ENCODE data around the gene ARHGAP26. TPM values are rescaled to one million over a fixed set of nuclear protein-coding genes. Genes with fewer than 3 reads are reported as not detected.
A peak's percentile ranks its signal among the peaks of the same experiment; 100 is the strongest.

ARHGAP26 gene
- polyA plus RNA-seq, 1 donor from 2014 or later, result 1.6 TPM

DNA sequence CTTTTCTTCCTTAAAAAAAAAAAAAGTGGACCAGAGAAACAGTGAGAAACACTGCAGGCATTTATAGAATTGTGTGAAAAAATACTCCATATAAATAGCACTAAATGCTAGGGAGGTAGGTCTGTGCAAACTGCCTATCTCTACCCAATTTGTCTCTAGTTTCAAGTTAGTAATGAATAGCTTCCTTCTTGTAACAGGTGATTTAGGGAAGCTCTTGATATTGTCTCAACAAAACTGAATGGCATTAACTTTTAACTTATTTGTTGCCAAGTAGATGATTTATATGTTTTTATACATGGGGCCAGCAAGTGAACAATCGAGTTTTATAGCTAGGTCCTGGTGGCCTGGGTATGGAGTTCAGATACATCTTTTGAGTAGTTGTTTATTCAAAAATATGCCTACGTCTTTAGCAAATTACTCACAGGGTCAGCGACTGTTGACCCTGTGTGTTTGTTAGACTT lies 349.7 kb downstream of the ARHGAP26 start:
- Mint-ChIP-seq H3K4me1 (peaks cover 0 to 12% (median 1%) of the 10 kb centered on the region in 3 donors), H3K27ac (no peak overlapping the region), H3K27me3 (no peaks in the 10 kb centered on the region), H3K36me3 (peaks cover 5% of the 10 kb centered on the region), H3K9me3 (peaks cover 0 to 2% (median 0%) of the 10 kb centered on the region in 3 donors), H3K4me3 (no peak overlapping the region)

- Mint-ChIP-seq H3K36me3 (peaks cover 5% of the 10 kb centered on the region), H3K4me3 (no peak overlapping the region), H3K4me1 (peaks cover 0 to 12% (median 1%) of the 10 kb centered on the region in 3 donors), H3K27me3 (no peaks in the 10 kb centered on the region), H3K27ac (no peak overlapping the region), H3K9me3 (peaks cover 0 to 2% (median 2%) of the 10 kb centered on the region in 3 donors)
Measured at GRCh38 chr5:143120460-143121134, 350.4 kb downstream of the ARHGAP26 start.

DNA sequence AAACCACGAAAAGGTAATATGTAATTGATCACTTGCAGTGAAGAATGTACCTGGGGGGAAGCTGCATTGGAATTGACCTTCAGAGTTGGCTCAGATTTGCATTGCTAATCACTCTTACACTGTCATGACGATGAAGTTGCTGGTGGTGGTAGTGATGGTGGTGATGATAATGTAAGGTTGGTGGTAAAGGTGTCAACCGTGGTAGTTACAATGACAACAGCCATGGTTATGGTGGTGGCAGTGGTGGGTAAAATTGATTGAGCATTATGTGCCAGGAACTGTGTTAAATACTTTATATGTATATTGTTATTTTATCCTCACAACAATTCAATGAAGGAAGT lies 350.9 kb downstream of the ARHGAP26 start:
- no peak overlapping the region for H3K4me3 Mint-ChIP-seq
- no peak overlapping the region for H3K27ac Mint-ChIP-seq
- peaks cover 0 to 2% (median 2%) of the 10 kb centered on the region in 3 donors for H3K9me3 Mint-ChIP-seq
- no peaks in the 10 kb centered on the region for H3K27me3 Mint-ChIP-seq
- peaks cover 5% of the 10 kb centered on the region for H3K36me3 Mint-ChIP-seq
- H3K4me1 Mint-ChIP-seq, result peaks cover 0 to 12% (median 1%) of the 10 kb centered on the region in 3 donors

- Mint-ChIP-seq H3K36me3 (peaks cover 3% of the 10 kb centered on the region), H3K4me3 (no peak overlapping the region), H3K27ac (no peak overlapping the region), H3K9me3 (peaks cover 0 to 2% (median 2%) of the 10 kb centered on the region in 3 donors), H3K4me1 (peaks cover 1 to 4% (median 1%) of the 10 kb centered on the region in 3 donors), H3K27me3 (no peaks in the 10 kb centered on the region)
Measured at GRCh38 chr5:143124593-143124992, 354.4 kb downstream of the ARHGAP26 start.

GRCh38 chr5:143126174-143127019 lies 356.2 kb downstream of the ARHGAP26 start:
- Mint-ChIP-seq H3K36me3 (peaks cover 6% of the 10 kb centered on the region), H3K4me1 (peaks cover 1 to 9% (median 3%) of the 10 kb centered on the region in 3 donors), H3K27ac (peak overlapping the region in 1 of 3 donors; percentile 29), H3K9me3 (peaks cover 0 to 2% (median 0%) of the 10 kb centered on the region in 3 donors), H3K4me3 (no peak overlapping the region), H3K27me3 (no peaks in the 10 kb centered on the region)

DNA sequence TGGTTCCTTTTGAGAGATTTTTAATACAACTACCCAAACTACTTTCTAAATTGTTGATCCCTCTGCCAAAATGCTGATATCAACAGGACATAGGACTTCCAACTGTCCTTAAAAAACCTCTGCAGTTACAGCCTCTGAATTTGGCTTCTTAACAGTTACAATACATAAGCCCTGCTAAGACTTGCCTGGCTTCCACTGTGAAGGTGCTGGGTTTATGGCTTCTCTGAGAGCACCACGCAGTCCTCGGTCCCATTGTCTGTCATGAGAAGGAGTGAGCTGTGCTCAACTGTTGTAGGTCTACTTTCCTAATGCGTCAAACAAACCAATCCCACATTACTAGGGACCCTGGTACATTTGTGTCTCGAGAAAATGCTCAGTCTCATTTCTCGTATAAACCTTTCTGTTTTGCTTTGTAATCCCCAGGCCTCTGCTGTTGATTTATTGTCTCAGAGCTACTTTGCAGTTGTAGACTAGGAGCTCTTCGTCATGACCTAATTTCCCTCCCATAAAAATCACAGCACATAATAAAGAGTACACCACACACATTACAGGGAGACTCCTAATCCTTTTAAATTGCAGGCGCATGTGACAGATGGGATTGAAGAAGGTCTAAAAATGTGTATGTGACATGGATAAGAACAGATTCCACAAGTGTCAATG lies 358.4 kb downstream of the ARHGAP26 start:
- Mint-ChIP-seq H3K9me3 (peaks cover 0 to 2% (median 0%) of the 10 kb centered on the region in 3 donors), H3K4me1 (peaks cover 1 to 9% (median 3%) of the 10 kb centered on the region in 3 donors), H3K27me3 (no peaks in the 10 kb centered on the region), H3K27ac (peak overlapping the region in 1 of 3 donors; percentile 52), H3K4me3 (no peak overlapping the region), H3K36me3 (peaks cover 2% of the 10 kb centered on the region)

GRCh38 chr5:143129203-143129602 lies 359.0 kb downstream of the ARHGAP26 start:
- H3K27ac Mint-ChIP-seq, result no peak overlapping the region
- no peak overlapping the region for H3K4me3 Mint-ChIP-seq
- peaks cover 0 to 2% (median 0%) of the 10 kb centered on the region in 3 donors for H3K9me3 Mint-ChIP-seq
- H3K27me3 Mint-ChIP-seq, result no peaks in the 10 kb centered on the region
- H3K36me3 Mint-ChIP-seq, result peaks cover 4% of the 10 kb centered on the region
- peaks cover 1 to 9% (median 3%) of the 10 kb centered on the region in 3 donors for H3K4me1 Mint-ChIP-seq

DNA sequence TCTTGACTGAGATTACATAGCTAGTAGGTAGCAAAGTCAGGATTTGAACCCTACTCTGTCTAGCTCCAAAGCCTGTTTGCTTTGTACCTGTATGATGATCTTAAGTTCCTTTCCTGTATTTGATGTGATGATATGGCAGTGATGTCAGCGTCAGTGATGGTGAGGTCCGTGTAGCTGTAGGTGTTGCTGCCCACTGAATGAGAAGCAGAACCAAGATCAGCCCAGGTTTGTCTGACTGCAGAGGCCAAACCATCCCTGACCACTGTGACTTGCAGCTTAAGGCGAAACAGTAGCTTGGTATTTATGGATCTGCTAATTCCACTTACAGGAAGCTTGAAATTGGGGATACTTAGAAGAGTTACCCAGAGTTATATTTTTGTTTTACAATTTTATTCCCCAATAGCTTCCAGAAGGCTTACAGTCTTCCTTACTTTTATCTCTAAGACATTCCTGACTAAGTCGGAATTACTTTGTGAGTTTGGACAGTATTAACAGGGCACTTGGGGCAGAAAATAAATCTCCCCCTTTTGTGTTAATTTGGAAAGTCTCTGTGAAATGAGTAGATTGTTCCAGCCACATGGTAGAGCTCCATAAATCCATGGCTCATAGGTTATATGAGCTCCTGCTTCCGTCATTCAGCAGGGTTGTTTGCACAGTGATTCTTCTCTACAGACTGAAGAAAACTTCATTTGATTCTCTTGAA lies 359.9 kb downstream of the ARHGAP26 start:
- H3K36me3 Mint-ChIP-seq, result peaks cover 6% of the 10 kb centered on the region
- no peak overlapping the region for H3K4me3 Mint-ChIP-seq
- no peak overlapping the region for H3K27ac Mint-ChIP-seq
- peaks cover 0 to 2% (median 0%) of the 10 kb centered on the region in 3 donors for H3K9me3 Mint-ChIP-seq
- H3K27me3 Mint-ChIP-seq, result no peaks in the 10 kb centered on the region
- peaks cover 0 to 9% (median 3%) of the 10 kb centered on the region in 3 donors for H3K4me1 Mint-ChIP-seq

- H3K4me1 Mint-ChIP-seq, result peaks cover 0 to 9% (median 3%) of the 10 kb centered on the region in 3 donors
- no peak overlapping the region for H3K4me3 Mint-ChIP-seq
- H3K9me3 Mint-ChIP-seq, result no peaks in the 10 kb centered on the region
- H3K36me3 Mint-ChIP-seq, result peaks cover 8% of the 10 kb centered on the region
- H3K27ac Mint-ChIP-seq, result no peak overlapping the region
- H3K27me3 Mint-ChIP-seq, result no peaks in the 10 kb centered on the region
Measured at GRCh38 chr5:143130613-143131305, 360.6 kb downstream of the ARHGAP26 start.

DNA sequence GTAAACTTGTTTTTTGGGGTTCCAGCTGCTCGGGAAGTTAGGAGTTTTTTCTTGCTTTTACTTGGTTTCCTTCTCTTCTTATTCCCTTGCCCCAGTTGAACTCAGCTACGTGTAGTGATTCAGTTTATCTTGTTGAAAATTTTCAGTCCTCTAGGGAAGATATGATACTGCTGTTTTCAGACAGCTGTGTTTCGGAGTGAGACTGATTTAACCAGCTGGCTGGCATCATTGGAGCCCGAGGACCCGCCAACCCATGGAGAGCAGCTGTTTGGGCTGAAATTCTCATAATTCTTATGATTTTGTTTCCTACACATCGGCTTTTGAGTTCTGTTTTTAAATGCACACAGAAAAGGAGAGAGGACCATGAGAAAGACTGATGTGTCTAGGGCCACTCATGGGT lies 361.8 kb downstream of the ARHGAP26 start:
- H3K27ac Mint-ChIP-seq, result no peak overlapping the region

DNA sequence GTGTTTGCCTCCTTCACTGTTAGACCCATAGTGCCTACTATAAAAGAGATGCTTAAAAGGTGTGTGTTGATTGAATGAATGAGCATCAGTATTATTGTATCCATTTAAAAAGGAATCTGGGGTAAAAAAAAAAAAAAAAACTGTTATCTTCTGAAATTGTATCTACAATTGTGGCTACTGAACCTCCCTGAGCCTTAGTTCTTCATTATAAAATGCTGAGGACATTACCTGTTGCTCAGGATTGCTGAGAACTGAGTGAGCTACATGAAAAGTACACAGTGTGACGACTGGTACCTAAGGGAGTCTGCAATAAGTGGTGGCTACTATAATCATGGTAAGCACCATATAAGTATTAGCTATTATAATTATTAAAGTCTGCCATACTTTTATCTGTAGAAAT lies 362.6 kb downstream of the ARHGAP26 start:
- Mint-ChIP-seq H3K36me3 (peaks cover 8% of the 10 kb centered on the region), H3K27me3 (no peaks in the 10 kb centered on the region), H3K27ac (no peak overlapping the region), H3K4me3 (no peak overlapping the region), H3K9me3 (no peaks in the 10 kb centered on the region), H3K4me1 (peaks cover 0 to 9% (median 2%) of the 10 kb centered on the region in 3 donors)

More for the DNA sequence above, 361.8 kb downstream of the ARHGAP26 start:
- no peaks in the 10 kb centered on the region for H3K27me3 Mint-ChIP-seq
- no peak overlapping the region for H3K4me3 Mint-ChIP-seq
- H3K9me3 Mint-ChIP-seq, result no peaks in the 10 kb centered on the region
- peaks cover 0 to 9% (median 2%) of the 10 kb centered on the region in 3 donors for H3K4me1 Mint-ChIP-seq
- peaks cover 8% of the 10 kb centered on the region for H3K36me3 Mint-ChIP-seq

- Mint-ChIP-seq H3K4me3 (no peak overlapping the region), H3K27ac (no peak overlapping the region), H3K27me3 (no peaks in the 10 kb centered on the region), H3K36me3 (peaks cover 8% of the 10 kb centered on the region), H3K4me1 (peaks cover 0 to 5% (median 2%) of the 10 kb centered on the region in 3 donors), H3K9me3 (no peaks in the 10 kb centered on the region)
Measured at GRCh38 chr5:143133721-143134120, 363.5 kb downstream of the ARHGAP26 start.

- Mint-ChIP-seq H3K36me3 (peaks cover 8% of the 10 kb centered on the region), H3K27me3 (no peaks in the 10 kb centered on the region), H3K4me1 (peaks cover 0 to 5% (median 2%) of the 10 kb centered on the region in 3 donors), H3K27ac (peak overlapping the region in 1 of 3 donors; percentile 3), H3K9me3 (no peaks in the 10 kb centered on the region), H3K4me3 (no peak overlapping the region)
Measured at GRCh38 chr5:143134269-143134668, 364.1 kb downstream of the ARHGAP26 start.

DNA sequence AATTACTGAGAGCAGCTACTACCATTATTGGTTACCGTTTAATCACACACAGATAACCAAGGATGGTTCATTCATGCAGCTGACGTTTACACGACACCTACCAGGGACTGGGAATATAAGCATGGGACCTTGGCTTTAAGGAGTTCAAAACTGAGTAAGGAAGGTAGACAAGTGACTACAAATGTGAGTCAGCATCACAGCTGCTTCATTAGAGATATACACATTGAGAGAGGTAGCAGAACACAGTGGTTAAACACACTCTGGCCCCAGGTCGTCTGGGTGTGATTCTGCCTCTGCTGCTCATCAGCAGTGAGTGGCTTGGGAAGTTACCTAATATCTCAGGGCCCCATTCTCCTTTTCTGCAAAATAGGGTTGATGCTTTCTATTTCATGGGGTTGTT lies 364.7 kb downstream of the ARHGAP26 start:
- no peak overlapping the region for H3K4me3 Mint-ChIP-seq
- H3K27ac Mint-ChIP-seq, result no peak overlapping the region
- H3K4me1 Mint-ChIP-seq, result peaks cover 0 to 5% (median 2%) of the 10 kb centered on the region in 3 donors
- no peaks in the 10 kb centered on the region for H3K27me3 Mint-ChIP-seq
- H3K36me3 Mint-ChIP-seq, result peaks cover 11% of the 10 kb centered on the region
- H3K9me3 Mint-ChIP-seq, result no peaks in the 10 kb centered on the region

Measured in IgD-negative memory B cell (primary cell).